ENCODE data around the gene RBMS2. TPM values are rescaled to one million over a fixed set of nuclear protein-coding genes. Genes with fewer than 3 reads are reported as not detected.

The RBMS2 gene
- total and polyA plus RNA-seq, 9 of the 15 experiments (the other 6 are each of a cell fraction or from before 2014, with no cell fraction given) = 0.08 to 10.5 (median 0.31) TPM

DNA sequence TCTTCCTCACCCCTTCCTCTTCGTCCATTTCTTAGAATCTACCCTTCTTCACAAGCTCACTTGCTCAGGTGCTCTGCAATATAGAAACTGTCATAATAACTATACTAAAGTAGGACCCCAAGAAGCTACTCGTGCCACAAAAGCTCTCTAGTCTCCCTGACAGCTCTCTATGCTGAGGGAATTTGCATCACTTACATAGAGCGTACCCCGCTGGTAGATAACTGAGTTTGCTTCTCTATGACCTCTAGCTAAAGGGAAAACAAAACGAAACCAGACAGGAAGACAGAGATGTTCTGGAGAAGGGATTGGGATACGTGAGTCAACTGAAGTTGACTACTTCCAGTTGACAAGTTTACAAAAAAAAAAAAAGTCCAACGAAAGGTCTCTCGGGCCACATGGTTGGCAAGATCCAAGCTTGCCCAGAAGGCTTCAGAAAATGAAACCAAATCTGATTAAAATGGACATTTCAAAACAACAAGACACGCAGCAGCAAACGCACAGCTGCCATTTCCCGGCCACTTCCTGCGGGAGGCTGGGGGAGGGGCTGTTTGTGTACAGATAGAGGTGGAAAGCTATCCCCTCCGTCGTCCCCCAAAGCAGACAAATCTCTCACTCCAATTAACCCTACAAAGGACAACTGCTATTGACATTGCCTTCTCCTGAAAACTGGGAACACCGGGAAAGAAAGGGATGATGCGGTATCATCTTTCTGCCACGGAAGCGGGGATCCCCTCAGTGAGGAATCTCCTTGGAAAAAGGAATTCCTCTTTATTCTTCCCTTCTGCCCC lies 107.2 kb downstream of the RBMS2 start (continued):
- TF ChIP-seq, protein P1, sequence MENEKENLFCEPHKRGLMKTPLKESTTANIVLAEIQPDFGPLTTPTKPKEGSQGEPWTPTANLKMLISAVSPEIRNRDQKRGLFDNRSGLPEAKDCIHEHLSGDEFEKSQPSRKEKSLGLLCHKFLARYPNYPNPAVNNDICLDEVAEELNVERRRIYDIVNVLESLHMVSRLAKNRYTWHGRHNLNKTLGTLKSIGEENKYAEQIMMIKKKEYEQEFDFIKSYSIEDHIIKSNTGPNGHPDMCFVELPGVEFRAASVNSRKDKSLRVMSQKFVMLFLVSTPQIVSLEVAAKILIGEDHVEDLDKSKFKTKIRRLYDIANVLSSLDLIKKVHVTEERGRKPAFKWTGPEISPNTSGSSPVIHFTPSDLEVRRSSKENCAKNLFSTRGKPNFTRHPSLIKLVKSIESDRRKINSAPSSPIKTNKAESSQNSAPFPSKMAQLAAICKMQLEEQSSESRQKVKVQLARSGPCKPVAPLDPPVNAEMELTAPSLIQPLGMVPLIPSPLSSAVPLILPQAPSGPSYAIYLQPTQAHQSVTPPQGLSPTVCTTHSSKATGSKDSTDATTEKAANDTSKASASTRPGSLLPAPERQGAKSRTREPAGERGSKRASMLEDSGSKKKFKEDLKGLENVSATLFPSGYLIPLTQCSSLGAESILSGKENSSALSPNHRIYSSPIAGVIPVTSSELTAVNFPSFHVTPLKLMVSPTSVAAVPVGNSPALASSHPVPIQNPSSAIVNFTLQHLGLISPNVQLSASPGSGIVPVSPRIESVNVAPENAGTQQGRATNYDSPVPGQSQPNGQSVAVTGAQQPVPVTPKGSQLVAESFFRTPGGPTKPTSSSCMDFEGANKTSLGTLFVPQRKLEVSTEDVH (IDR thresholded peaks at IDR 0.05; ENCODE audit: low read depth, partially characterized antibody) = no peak
- TF ChIP-seq, protein P2, sequence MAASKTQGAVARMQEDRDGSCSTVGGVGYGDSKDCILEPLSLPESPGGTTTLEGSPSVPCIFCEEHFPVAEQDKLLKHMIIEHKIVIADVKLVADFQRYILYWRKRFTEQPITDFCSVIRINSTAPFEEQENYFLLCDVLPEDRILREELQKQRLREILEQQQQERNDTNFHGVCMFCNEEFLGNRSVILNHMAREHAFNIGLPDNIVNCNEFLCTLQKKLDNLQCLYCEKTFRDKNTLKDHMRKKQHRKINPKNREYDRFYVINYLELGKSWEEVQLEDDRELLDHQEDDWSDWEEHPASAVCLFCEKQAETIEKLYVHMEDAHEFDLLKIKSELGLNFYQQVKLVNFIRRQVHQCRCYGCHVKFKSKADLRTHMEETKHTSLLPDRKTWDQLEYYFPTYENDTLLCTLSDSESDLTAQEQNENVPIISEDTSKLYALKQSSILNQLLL (CRISPR knock-in tag; IDR thresholded peaks at IDR 0.05; ENCODE audit: borderline replicate concordance) = no peak
- TF ChIP-seq ZNF764 (CRISPR knock-in tag; IDR thresholded peaks at IDR 0.05; ENCODE audit: low read depth) (no peak), SLC30A9 (CRISPR knock-in tag; IDR thresholded peaks at IDR 0.05) (no peak)

All from K562 (cell line).